Adrenal gland (tissue), 5 donors: ENCODE measurements around the gene GOLGA6L9.
"Not testable (repeated sequence)": the region's sequence is repeated elsewhere in the genome, so short reads cannot be mapped to it uniquely, and the experiment has no call there.

Source experiments
- CTCF ChIP-seq, 6 experiments: fragments of 450-650 bp in 4 of 6; fragments of 200-600 bp in 2 of 6; sonication (generic) in 1 of 6; IDR thresholded peaks; 1 replicate in 5 of 6; 2 replicates in 1 of 6; pipeline versions ENCODE4 v1.5.1 to v1.8.0; 2016 to 2021; ENCODE audit warnings: antibody characterized with exemption in 6 of 6, mild to moderate bottlenecking in 2 of 6, moderate library complexity in 1 of 6
- POLR2A ChIP-seq, 2 donors: fragments of 450-650 bp; IDR thresholded peaks; one replicate each; pipeline ENCODE4 v1.6.1; 2017; ENCODE audit warnings: antibody characterized with exemption in 2 of 2, mild to moderate bottlenecking in 2 of 2, moderate library complexity in 1 of 2
- donor health status: DM: no; HTN: no; CAD: no.

GRCh38 chr15:82402341-82402740 is 27.3 kb upstream of the GOLGA6L9 start:
- not testable (repeated sequence) for TF ChIP-seq POLR2A, CTCF (IDR thresholded peaks at IDR 0.05)
